HEK293 (cell line): ENCODE results near the gene THSD4.
"Not testable (repeated sequence)": the region's sequence is repeated elsewhere in the genome, so short reads cannot be mapped to it uniquely, and the experiment has no call there.

Experiments
- CTCF ChIA-PET: fragments of 350-600 bp; formaldehyde crosslinking; extraction: SDS; loops from one replicate; lab custom pipeline; 2021; ENCODE audit warnings: antibody characterized with exemption; lab: Yijun Ruan, JAX
- POLR2A ChIA-PET: fragments of 300-600 bp; formaldehyde crosslinking; extraction: SDS; loops from one replicate; lab custom pipeline; 2020; ENCODE audit warnings: antibody characterized with exemption, inconsistent platforms; lab: Yijun Ruan, JAX
- H3K27ac ChIP-seq: fragments of 200-500 bp; sonication (Bioruptor generic); 2 replicates; pipeline ENCODE4 v1.5.1; 2014; ENCODE audit warnings: low read depth, low read length, control low read depth, inconsistent platforms; ENCODE audit errors: extremely low read depth
- H3K36me3 ChIP-seq, 2 experiments: fragments of 200-500 bp in 1 of 2; sonication (Bioruptor generic) in 1 of 2; 1 replicate in 1 of 2; 2 replicates in 1 of 2; pipeline ENCODE4 v1.5.1; 2014 to 2017; ENCODE audit warnings: inconsistent platforms in 2 of 2, low read length in 2 of 2; ENCODE audit not compliant: control insufficient read depth in 2 of 2, insufficient read depth in 1 of 2
- H3K4me1 ChIP-seq: fragments of 200-500 bp; sonication (Bioruptor generic); 2 replicates; pipeline ENCODE4 v1.5.1; 2014; ENCODE audit warnings: mild to moderate bottlenecking, low read length, inconsistent platforms; ENCODE audit not compliant: control insufficient read depth, insufficient read depth
- H3K4me3 ChIP-seq: 2 replicates; pipeline ENCODE4 v1.5.1; 2011; ENCODE audit warnings: low read depth, mild to moderate bottlenecking, control low read depth, low read length, moderate library complexity
- H3K9me3 ChIP-seq: fragments of 200-500 bp; sonication (Bioruptor generic); 2 replicates; pipeline ENCODE4 v1.5.1; 2014; ENCODE audit warnings: low read depth, low read length, inconsistent platforms; ENCODE audit not compliant: control insufficient read depth, insufficient read depth
- BCL11B ChIP-seq: fragments of 450-650 bp; formaldehyde crosslinking; IDR thresholded peaks from 2 replicates; pipeline ENCODE4 v1.5.1; 2016; ENCODE audit warnings: low read depth, missing biosample characterization, missing genetic modification characterization
- GLI2 ChIP-seq: fragments of 450-650 bp; formaldehyde crosslinking; IDR thresholded peaks from 2 replicates; pipeline ENCODE4; 2017; ENCODE audit warnings: missing biosample characterization, missing genetic modification characterization, low read depth, borderline replicate concordance
- IKZF3 ChIP-seq: fragments of 450-650 bp; IDR thresholded peaks from 2 replicates; pipeline ENCODE4 v1.5.0; 2018; ENCODE audit warnings: missing biosample characterization, mild to moderate bottlenecking, missing genetic modification characterization, moderate library complexity
- KLF1 ChIP-seq: fragments of 450-650 bp; formaldehyde crosslinking; IDR thresholded peaks from 2 replicates; pipeline ENCODE4 v1.5.1; 2016; ENCODE audit warnings: missing biosample characterization, missing genetic modification characterization
- REST ChIP-seq: fragments of 450-650 bp; formaldehyde crosslinking; IDR thresholded peaks from 2 replicates; pipeline ENCODE4 v1.5.1; 2016; ENCODE audit warnings: missing biosample characterization, missing genetic modification characterization
- SETDB1 ChIP-seq: IDR thresholded peaks from one replicate; pipeline ENCODE4 v1.6.1; 2017; ENCODE audit warnings: mild to moderate bottlenecking, low read length, moderate library complexity, mixed read lengths; ENCODE audit not compliant: insufficient read length
- ZBTB1 ChIP-seq: fragments of 450-650 bp; formaldehyde crosslinking; IDR thresholded peaks from 2 replicates; pipeline ENCODE4 v1.5.1; 2016; ENCODE audit warnings: missing biosample characterization, missing genetic modification characterization
- ZNF140 ChIP-seq: fragments of 450-650 bp; formaldehyde crosslinking; IDR thresholded peaks from 2 replicates; pipeline ENCODE4 v1.5.1; 2016; ENCODE audit warnings: missing biosample characterization, missing genetic modification characterization
- ZNF146 ChIP-seq: fragments of 450-650 bp; formaldehyde crosslinking; IDR thresholded peaks from 2 replicates; pipeline ENCODE4 v1.5.1; 2016; ENCODE audit warnings: missing biosample characterization, missing genetic modification characterization
- ZNF157 ChIP-seq: fragments of 450-650 bp; formaldehyde crosslinking; IDR thresholded peaks from 2 replicates; pipeline ENCODE4 v1.5.1; 2016; ENCODE audit warnings: missing biosample characterization, missing genetic modification characterization
- ZNF280D ChIP-seq: fragments of 450-650 bp; formaldehyde crosslinking; IDR thresholded peaks from 2 replicates; pipeline ENCODE4 v1.5.1; 2016; ENCODE audit warnings: missing biosample characterization, missing genetic modification characterization
- ZNF354C ChIP-seq: fragments of 450-650 bp; formaldehyde crosslinking; IDR thresholded peaks from 2 replicates; pipeline ENCODE4 v1.5.1; 2016; ENCODE audit warnings: missing biosample characterization, missing genetic modification characterization, low read depth, borderline replicate concordance
- ZNF426 ChIP-seq: fragments of 450-650 bp; formaldehyde crosslinking; IDR thresholded peaks from 2 replicates; pipeline ENCODE4 v1.5.1; 2017; ENCODE audit warnings: missing biosample characterization, missing genetic modification characterization, mild to moderate bottlenecking, inconsistent platforms, moderate library complexity
- ZNF473 ChIP-seq: fragments of 450-650 bp; formaldehyde crosslinking; IDR thresholded peaks from 2 replicates; pipeline ENCODE4 v1.5.1; 2017; ENCODE audit warnings: missing biosample characterization, missing genetic modification characterization
- ZNF488 ChIP-seq: fragments of 450-650 bp; formaldehyde crosslinking; IDR thresholded peaks from 2 replicates; pipeline ENCODE4 v1.5.1; 2016; ENCODE audit warnings: missing biosample characterization, missing genetic modification characterization
- ZNF510 ChIP-seq: fragments of 450-650 bp; formaldehyde crosslinking; IDR thresholded peaks from 2 replicates; pipeline ENCODE4 v1.5.1; 2018; ENCODE audit warnings: mild to moderate bottlenecking, missing genetic modification characterization, missing biosample characterization; ENCODE audit not compliant: insufficient replicate concordance
- ZNF549 ChIP-seq: fragments of 450-650 bp; IDR thresholded peaks from 2 replicates; pipeline ENCODE4 v1.5.1; 2018; ENCODE audit warnings: missing biosample characterization, missing genetic modification characterization, mild to moderate bottlenecking, inconsistent platforms, moderate library complexity
- ZNF561 ChIP-seq: fragments of 450-650 bp; IDR thresholded peaks from 2 replicates; pipeline ENCODE4 v1.5.1; 2018; ENCODE audit warnings: missing biosample characterization, missing genetic modification characterization, borderline replicate concordance
- ZNF580 ChIP-seq: fragments of 450-650 bp; formaldehyde crosslinking; IDR thresholded peaks from 2 replicates; pipeline ENCODE4 v1.5.1; 2016; ENCODE audit warnings: missing biosample characterization, missing genetic modification characterization
- ZNF629 ChIP-seq: fragments of 450-650 bp; formaldehyde crosslinking; IDR thresholded peaks from 2 replicates; pipeline ENCODE4 v1.5.1; 2017; ENCODE audit warnings: missing biosample characterization, missing genetic modification characterization
- ZNF658 ChIP-seq: fragments of 450-650 bp; formaldehyde crosslinking; IDR thresholded peaks from 2 replicates; pipeline ENCODE4; 2016; ENCODE audit warnings: missing biosample characterization, missing genetic modification characterization
- ZXDB ChIP-seq: fragments of 450-650 bp; formaldehyde crosslinking; IDR thresholded peaks from 2 replicates; pipeline ENCODE4 v1.5.1; 2016; ENCODE audit warnings: missing biosample characterization, missing genetic modification characterization

THSD4 gene

GRCh38 chr15:71401728-71402127 lies 286.5 kb downstream of the THSD4 start:
- CTCF ChIA-PET, result interaction anchor here (0.7 kb wide), 1 partner anchor 615 kb away, joined by 3 read pairs; no protein-coding TSS in a partner anchor
- H3K4me3 ChIP-seq, H3K9me3 ChIP-seq, H3K36me3 ChIP-seq, POLR2A ChIA-PET, H3K27ac ChIP-seq, H3K4me1 ChIP-seq: not testable (repeated sequence)
- TF ChIP-seq ZNF280D (tag by site-specific recombination) (0 out of 2 replicates have a peak, but pooled peaks have one; percentile 26), ZNF146 (tag by site-specific recombination) (peak; percentile 99), ZNF580 (tag by site-specific recombination) (peak; percentile 79)

GRCh38 chr15:71409541-71409940 lies 294.3 kb downstream of the THSD4 start:
- H3K4me3 ChIP-seq, result no peak overlapping the region
- no peak overlapping the region for H3K27ac ChIP-seq
- H3K36me3 ChIP-seq, result no peaks in the 10 kb centered on the region
- no peaks in the 10 kb centered on the region for H3K4me1 ChIP-seq
- ChIA-PET POLR2A (no interaction called here), CTCF (no interaction called here)
- TF ChIP-seq ZNF549 (tag by site-specific recombination) (peak; percentile 25; the same call in 1 of the 2 replicates), GLI2 (tag by site-specific recombination) (no peak)
- H3K9me3 ChIP-seq, result no peaks in the 10 kb centered on the region

- TF ChIP-seq ZNF354C (tag by site-specific recombination) (no peak), ZNF157 (tag by site-specific recombination) (no peak), ZNF426 (tag by site-specific recombination) (no peak), ZBTB1 (tag by site-specific recombination) (no peak), ZNF488 (tag by site-specific recombination) (no peak), ZNF140 (no peak), SETDB1 (no peak), ZXDB (no peak), REST (tag by site-specific recombination) (no peak), ZNF629 (no peak), ZNF561 (tag by site-specific recombination) (no peak), KLF1 (tag by site-specific recombination) (no peak), ZNF473 (tag by site-specific recombination) (no peak), ZNF658 (no peak), BCL11B (tag by site-specific recombination) (no peak), IKZF3 (tag by site-specific recombination) (no peak), ZNF510 (tag by site-specific recombination) (no peak)
- no peaks in the 10 kb centered on the region for H3K36me3 ChIP-seq
- H3K4me3 ChIP-seq, result no peak overlapping the region
- H3K9me3 ChIP-seq, result no peaks in the 10 kb centered on the region
- no peaks in the 10 kb centered on the region for H3K4me1 ChIP-seq
- no peak overlapping the region for H3K27ac ChIP-seq
- POLR2A ChIA-PET, result no interaction called here
- CTCF ChIA-PET, result no interaction called here
Measured at GRCh38 chr15:71410347-71410746, 295.1 kb downstream of the THSD4 start.
